Tibial artery (tissue), 4 donors: ENCODE data around the gene PRKACA.
A peak's percentile ranks its signal among the peaks of the same experiment; 100 is the strongest.

Experiments
- DNase-seq, 2 donors: peaks; one replicate each; pipeline ENCODE4 v3.0.0-alpha.2; 2019
- H3K27ac ChIP-seq, 2 donors: fragments of 200-600 bp; sonication (generic) in 1 of 2; 1 replicate in 1 of 2; 2 replicates in 1 of 2; pipeline ENCODE4 v1.5.1; 2018 to 2019; ENCODE audit warnings: mild to moderate bottlenecking in 1 of 2
- H3K27me3 ChIP-seq, 2 donors: fragments of 200-600 bp; sonication (generic) in 1 of 2; one replicate each; pipeline versions ENCODE4 v1.5.1 to v1.6.0; 2016 to 2019
- H3K36me3 ChIP-seq, 3 donors: fragments of 200-600 bp; sonication (generic) in 2 of 3; one replicate each; pipeline ENCODE4 v1.5.1; 2016 to 2019; ENCODE audit warnings: mild to moderate bottlenecking in 2 of 3
- H3K4me1 ChIP-seq, 4 donors: fragments of 200-600 bp; sonication (generic) in 2 of 4; 1 replicate in 3 of 4; 2 replicates in 1 of 4; pipeline ENCODE4 v1.5.1; 2016 to 2019
- H3K4me3 ChIP-seq, 2 donors: fragments of 200-600 bp; sonication (generic) in 1 of 2; 1 replicate in 1 of 2; 2 replicates in 1 of 2; pipeline ENCODE4 v1.5.1; 2018 to 2019; ENCODE audit warnings: mild to moderate bottlenecking in 2 of 2
- H3K9me3 ChIP-seq, 3 donors: fragments of 200-600 bp; sonication (generic) in 1 of 3; one replicate each; pipeline ENCODE4 v1.5.1; 2016 to 2019
- CTCF ChIP-seq, 2 experiments: fragments of 200-600 bp in 1 of 2; fragments of 450-650 bp in 1 of 2; IDR thresholded peaks; one replicate each; pipeline ENCODE4 v1.5.1; 2017 to 2019; ENCODE audit warnings: antibody characterized with exemption in 2 of 2, mild to moderate bottlenecking in 1 of 2, moderate library complexity in 1 of 2
- intact Hi-C: fragments of 100-400 bp; cut with DNase I; formaldehyde crosslinking; loops from one replicate; pipeline ENCODE4 v1.15.0; 2023; ENCODE audit warnings: low total_unique reads

The PRKACA gene

GRCh38 chr19:14059652-14060155 lies 57.9 kb downstream of the PRKACA start:
- H3K27me3 ChIP-seq: peaks cover 0 to 68% of the 10 kb centered on the region in 2 donors
- intact Hi-C loops: loop anchor here (10.0 kb wide), 1 partner anchor 465 kb away; no protein-coding TSS in a partner anchor
- no peak overlapping the region for H3K27ac ChIP-seq
- no peak overlapping the region for H3K4me3 ChIP-seq
- no peaks in the 10 kb centered on the region for H3K9me3 ChIP-seq
- TF ChIP-seq CTCF (IDR thresholded peaks at IDR 0.05): no peak
- DNase-seq: no peak
- no peaks in the 10 kb centered on the region for H3K36me3 ChIP-seq
- H3K4me1 ChIP-seq: peaks cover 0 to 20% (median 10%) of the 10 kb centered on the region in 4 donors

- Histone ChIP-seq H3K36me3 (no peaks in the 10 kb centered on the region), H3K4me3 (no peak overlapping the region), H3K9me3 (no peaks in the 10 kb centered on the region), H3K27ac (no peak overlapping the region), H3K27me3 (peaks cover 0 to 65% of the 10 kb centered on the region in 2 donors), H3K4me1 (peaks cover 0 to 20% (median 10%) of the 10 kb centered on the region in 4 donors)
- intact Hi-C loops: loop anchor here (10.0 kb wide), 1 partner anchor 464 kb away; no protein-coding TSS in a partner anchor
- TF ChIP-seq CTCF (IDR thresholded peaks at IDR 0.05): peak in 1 of 2 experiments; percentile 26
- no peak for DNase-seq
These were observed 58.5 kb downstream of the PRKACA start for GRCh38 chr19:14059093-14059480.

- intact Hi-C loops: loop anchor here (10.0 kb wide), 1 partner anchor 464 kb away; no protein-coding TSS in a partner anchor
- H3K27me3 ChIP-seq: peaks cover 0 to 61% of the 10 kb centered on the region in 2 donors
- TF ChIP-seq CTCF (IDR thresholded peaks at IDR 0.05): no peak
- no peak for DNase-seq
- peaks cover 0 to 20% (median 10%) of the 10 kb centered on the region in 4 donors for H3K4me1 ChIP-seq
- H3K27ac ChIP-seq: no peak overlapping the region
- H3K36me3 ChIP-seq: no peaks in the 10 kb centered on the region
- H3K4me3 ChIP-seq: peak overlapping the region in 1 of 2 donors; percentile 51
- H3K9me3 ChIP-seq: no peaks in the 10 kb centered on the region
These were observed 59.1 kb downstream of the PRKACA start for GRCh38 chr19:14058182-14059092.

- TF ChIP-seq CTCF (IDR thresholded peaks at IDR 0.05): no peak
- DNase-seq: no peak
- Histone ChIP-seq H3K9me3 (no peaks in the 10 kb centered on the region), H3K36me3 (peaks cover 0 to 9% (median 0%) of the 10 kb centered on the region in 3 donors), H3K27me3 (peaks cover 0 to 50% of the 10 kb centered on the region in 2 donors), H3K4me1 (peaks cover 0 to 20% (median 10%) of the 10 kb centered on the region in 4 donors), H3K27ac (no peak overlapping the region), H3K4me3 (peak overlapping the region; percentile 32 to 51)
- intact Hi-C loops: loop anchor here (10.0 kb wide), 1 partner anchor 462 kb away; no protein-coding TSS in a partner anchor
These were observed 60.7 kb downstream of the PRKACA start for GRCh38 chr19:14056741-14057356.

- Histone ChIP-seq H3K27me3 (peaks cover 0 to 43% of the 10 kb centered on the region in 2 donors), H3K4me1 (peaks cover 0 to 20% (median 10%) of the 10 kb centered on the region in 4 donors), H3K4me3 (no peak overlapping the region), H3K9me3 (no peaks in the 10 kb centered on the region), H3K36me3 (peaks cover 0 to 14% (median 0%) of the 10 kb centered on the region in 3 donors), H3K27ac (no peak overlapping the region)
- TF ChIP-seq CTCF (IDR thresholded peaks at IDR 0.05): no peak
- DNase-seq: no peak
- intact Hi-C loops: loop anchor here (10.0 kb wide), 1 partner anchor 461 kb away; no protein-coding TSS in a partner anchor
These were observed 61.4 kb downstream of the PRKACA start for GRCh38 chr19:14056069-14056666.
